ENCODE results near the gene U2AF1L4. TPM values are rescaled to one million over a fixed set of nuclear protein-coding genes. Genes with fewer than 3 reads are reported as not detected.
A peak's percentile ranks its signal among the peaks of the same experiment; 100 is the strongest.

Gene U2AF1L4
- total and polyA plus RNA-seq, 10 of the 15 experiments (the other 5 are each of a cell fraction or from before 2014, with no cell fraction given) = 7.9 to 21.6 (median 15.1) TPM

DNA sequence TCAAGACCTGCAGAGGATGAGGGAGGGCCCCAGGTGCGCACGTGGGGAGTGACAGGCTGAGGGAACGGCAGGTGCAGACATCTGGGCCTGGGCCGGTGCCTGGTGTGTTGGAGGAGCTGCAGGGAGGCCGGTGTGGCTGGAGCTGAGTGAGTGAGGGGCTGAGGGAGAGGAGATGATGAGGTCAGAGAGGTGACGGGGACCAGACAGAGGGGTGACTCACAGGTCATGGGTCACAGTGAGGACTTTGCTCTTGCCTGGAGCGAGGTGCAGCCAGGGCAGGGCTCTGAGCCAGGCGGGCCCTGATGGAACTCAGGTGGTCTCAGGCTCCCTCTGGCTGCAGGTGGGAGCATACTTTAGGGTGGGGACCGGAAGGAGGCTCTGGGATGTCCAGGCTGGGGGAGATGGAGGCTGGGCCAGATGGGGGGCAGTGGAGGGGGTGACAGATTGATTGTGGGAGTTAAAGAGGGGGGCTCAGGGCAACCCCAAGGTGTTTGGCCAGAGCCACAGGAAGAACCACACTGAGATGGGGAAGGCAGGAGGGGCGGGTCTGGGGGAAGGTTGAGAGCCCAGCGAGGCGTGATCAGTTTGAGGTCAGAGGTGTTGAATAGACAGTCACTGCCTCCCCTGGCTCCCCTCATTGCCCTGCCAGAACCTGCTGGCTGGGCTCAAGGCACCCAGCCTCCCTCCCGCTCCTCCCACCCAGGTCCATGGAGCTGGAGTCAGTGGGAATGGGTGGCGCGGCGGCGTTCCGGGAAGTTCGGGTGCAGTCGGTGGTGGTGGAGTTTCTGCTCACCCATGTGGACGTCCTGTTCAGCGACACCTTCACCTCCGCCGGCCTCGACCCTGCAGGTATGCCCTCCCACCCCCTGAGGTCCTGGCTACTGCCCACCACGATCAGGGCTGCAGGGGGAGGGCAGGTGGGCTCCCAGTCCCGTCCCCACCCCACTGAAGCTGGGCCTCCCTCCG is 38.5 kb upstream of the U2AF1L4 start:
- H3K9me3 ChIP-seq (replicated peaks; ENCODE audit: control insufficient read depth, insufficient read depth, low read length) = no peaks in the 10 kb centered on the region
- FAIRE-seq (no peak), ATAC-seq (peak; percentile 55), DNase-seq (ENCODE audit: low read depth, low spot score) (no peak)
- POLR2A ChIA-PET = no interaction called here
- no peak overlapping the region for H3K9ac ChIP-seq (ENCODE audit: control insufficient read depth, insufficient read depth, low read length)
- CTCF ChIA-PET = no interaction called here
- no peak overlapping the region for H3K27ac ChIP-seq (ENCODE audit: control insufficient read depth, insufficient read depth)
- no TSS peak for BruUV-seq (replicated peaks)
- no peak overlapping the region for H2AFZ ChIP-seq (ENCODE audit: control insufficient read depth, low read depth, low read length)
- H3K79me2 ChIP-seq (ENCODE audit: control insufficient read depth, insufficient read depth, low read length) = no peaks in the 10 kb centered on the region
- no peak overlapping the region for H3K4me3 ChIP-seq
- no peaks in the 10 kb centered on the region for H3K4me1 ChIP-seq (ENCODE audit: control insufficient read depth, insufficient read depth, low read length)
- H3K27me3 ChIP-seq (replicated peaks in 1 of 2; ENCODE audit: control insufficient read depth in 2 of 2, insufficient read depth in 2 of 2, low read length in 1 of 2) = no peaks in the 10 kb centered on the region
- H3K4me2 ChIP-seq (ENCODE audit: control insufficient read depth, insufficient read depth) = no peak overlapping the region
- in situ Hi-C loops (cut with MboI) (no loop called here), intact Hi-C loops (cut with micrococcal nuclease; ENCODE audit: unreplicated experiment) (no loop called here)
- RAD21 ChIA-PET (ENCODE audit: unreplicated experiment) = interaction anchor here (0.6 kb wide), 1 partner anchor 99 kb away, joined by 3 read pairs; no protein-coding TSS in a partner anchor
- H3K36me3 ChIP-seq (ENCODE audit: control insufficient read depth in 2 of 2, insufficient read depth in 2 of 2, low read length in 1 of 2) = no peaks in the 10 kb centered on the region; a peak in 1 of 4 replicates
- TF ChIP-seq ZNF217 (IDR thresholded peaks at IDR 0.05) (no peak), SREBF1 (IDR thresholded peaks at IDR 0.05; ENCODE audit: low read length) (no peak), SMC3 (IDR thresholded peaks at IDR 0.05; ENCODE audit: borderline replicate concordance, low read length) (0 out of 2 replicates have a peak, but pooled peaks have one; percentile 5), YBX1 (IDR thresholded peaks at IDR 0.05) (no peak)
- TF ChIP-seq, protein P1, sequence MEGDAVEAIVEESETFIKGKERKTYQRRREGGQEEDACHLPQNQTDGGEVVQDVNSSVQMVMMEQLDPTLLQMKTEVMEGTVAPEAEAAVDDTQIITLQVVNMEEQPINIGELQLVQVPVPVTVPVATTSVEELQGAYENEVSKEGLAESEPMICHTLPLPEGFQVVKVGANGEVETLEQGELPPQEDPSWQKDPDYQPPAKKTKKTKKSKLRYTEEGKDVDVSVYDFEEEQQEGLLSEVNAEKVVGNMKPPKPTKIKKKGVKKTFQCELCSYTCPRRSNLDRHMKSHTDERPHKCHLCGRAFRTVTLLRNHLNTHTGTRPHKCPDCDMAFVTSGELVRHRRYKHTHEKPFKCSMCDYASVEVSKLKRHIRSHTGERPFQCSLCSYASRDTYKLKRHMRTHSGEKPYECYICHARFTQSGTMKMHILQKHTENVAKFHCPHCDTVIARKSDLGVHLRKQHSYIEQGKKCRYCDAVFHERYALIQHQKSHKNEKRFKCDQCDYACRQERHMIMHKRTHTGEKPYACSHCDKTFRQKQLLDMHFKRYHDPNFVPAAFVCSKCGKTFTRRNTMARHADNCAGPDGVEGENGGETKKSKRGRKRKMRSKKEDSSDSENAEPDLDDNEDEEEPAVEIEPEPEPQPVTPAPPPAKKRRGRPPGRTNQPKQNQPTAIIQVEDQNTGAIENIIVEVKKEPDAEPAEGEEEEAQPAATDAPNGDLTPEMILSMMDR (IDR thresholded peaks at IDR 0.05 in 2 of 3, conservative IDR thresholded peaks at IDR 0.05 in 1 of 3; ENCODE audit: control insufficient read depth in 2 of 3, extremely low read depth in 1 of 3, insufficient read depth in 1 of 3, low read depth in 3 of 3, low read length in 3 of 3) = peak in 2 of 3 experiments; percentile 5 to 26; a peak in 2 of 6 replicates
- TF ChIP-seq, protein P2, sequence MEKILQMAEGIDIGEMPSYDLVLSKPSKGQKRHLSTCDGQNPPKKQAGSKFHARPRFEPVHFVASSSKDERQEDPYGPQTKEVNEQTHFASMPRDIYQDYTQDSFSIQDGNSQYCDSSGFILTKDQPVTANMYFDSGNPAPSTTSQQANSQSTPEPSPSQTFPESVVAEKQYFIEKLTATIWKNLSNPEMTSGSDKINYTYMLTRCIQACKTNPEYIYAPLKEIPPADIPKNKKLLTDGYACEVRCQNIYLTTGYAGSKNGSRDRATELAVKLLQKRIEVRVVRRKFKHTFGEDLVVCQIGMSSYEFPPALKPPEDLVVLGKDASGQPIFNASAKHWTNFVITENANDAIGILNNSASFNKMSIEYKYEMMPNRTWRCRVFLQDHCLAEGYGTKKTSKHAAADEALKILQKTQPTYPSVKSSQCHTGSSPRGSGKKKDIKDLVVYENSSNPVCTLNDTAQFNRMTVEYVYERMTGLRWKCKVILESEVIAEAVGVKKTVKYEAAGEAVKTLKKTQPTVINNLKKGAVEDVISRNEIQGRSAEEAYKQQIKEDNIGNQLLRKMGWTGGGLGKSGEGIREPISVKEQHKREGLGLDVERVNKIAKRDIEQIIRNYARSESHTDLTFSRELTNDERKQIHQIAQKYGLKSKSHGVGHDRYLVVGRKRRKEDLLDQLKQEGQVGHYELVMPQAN (conservative IDR thresholded peaks at IDR 0.05) = no peak
- SMC1A ChIA-PET (ENCODE audit: uncharacterized antibody, unreplicated experiment) = no interaction called here
- H4K20me1 ChIP-seq (ENCODE audit: control insufficient read depth, insufficient read depth) = no peaks in the 10 kb centered on the region
- 80% methylated on average over 16 of the region's 28 CpGs for WGBS (ENCODE audit: insufficient coverage, insufficient replicate concordance, low lambda C conversion rate, missing lambda C conversion rate)

Measured in GM12878 (cell line).